WI38 (cell line): Measurements from ENCODE around the gene ZNF311.
A peak's percentile ranks its signal among the peaks of the same experiment; 100 is the strongest.

Experiments used
- H3K4me3 ChIP-seq: 2 replicates; pipeline ENCODE4 v1.5.1; 2011; ENCODE audit warnings: low read depth, mild to moderate bottlenecking, control low read depth, low read length
- TF ChIP-seq, protein P1 (sequence below): IDR thresholded peaks from 2 replicates; pipeline ENCODE4 v1.5.1; 2012; ENCODE audit warnings: low read depth, mild to moderate bottlenecking, control low read depth, low read length

The ZNF311 gene

DNA sequence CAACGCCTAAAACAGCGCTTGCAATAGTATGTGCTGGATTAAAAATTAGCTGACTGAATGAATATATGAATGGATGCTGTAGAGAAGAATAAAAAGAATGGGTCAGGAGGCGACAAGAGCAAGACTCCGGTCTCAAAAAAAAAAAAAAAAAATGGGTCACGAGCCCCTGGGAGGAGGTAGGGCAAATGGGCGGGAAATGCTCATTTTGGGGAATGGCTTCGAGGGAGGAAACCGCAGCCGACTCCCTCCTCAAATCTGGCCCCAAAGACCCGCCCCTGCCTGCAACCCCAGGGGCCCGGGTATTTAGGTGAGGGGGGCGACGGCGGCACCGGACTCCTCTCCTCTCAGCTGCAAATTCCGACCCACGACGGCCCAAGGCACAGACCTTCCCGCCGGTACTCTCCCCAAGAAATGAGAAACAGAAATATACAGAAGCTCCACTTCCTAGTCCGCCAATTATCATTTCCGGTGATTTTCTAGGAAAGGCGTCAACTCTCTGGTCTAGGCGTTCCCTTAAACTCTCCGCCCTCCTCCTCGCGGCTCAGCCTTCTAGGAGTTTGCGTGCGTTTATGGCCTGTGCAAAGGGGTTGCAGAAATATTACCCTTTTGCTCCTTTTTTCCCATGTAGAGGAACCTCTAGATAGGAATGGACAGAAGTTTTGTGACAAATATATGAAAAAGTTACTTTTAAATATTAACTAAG is at the start of gene ZNF311:
ZNF311 (minus strand) TSS at position 133 of the 703 bp plus-strand sequence. CDS start 1,361 bp downstream, outside the sequence.
- TF ChIP-seq, protein P1, sequence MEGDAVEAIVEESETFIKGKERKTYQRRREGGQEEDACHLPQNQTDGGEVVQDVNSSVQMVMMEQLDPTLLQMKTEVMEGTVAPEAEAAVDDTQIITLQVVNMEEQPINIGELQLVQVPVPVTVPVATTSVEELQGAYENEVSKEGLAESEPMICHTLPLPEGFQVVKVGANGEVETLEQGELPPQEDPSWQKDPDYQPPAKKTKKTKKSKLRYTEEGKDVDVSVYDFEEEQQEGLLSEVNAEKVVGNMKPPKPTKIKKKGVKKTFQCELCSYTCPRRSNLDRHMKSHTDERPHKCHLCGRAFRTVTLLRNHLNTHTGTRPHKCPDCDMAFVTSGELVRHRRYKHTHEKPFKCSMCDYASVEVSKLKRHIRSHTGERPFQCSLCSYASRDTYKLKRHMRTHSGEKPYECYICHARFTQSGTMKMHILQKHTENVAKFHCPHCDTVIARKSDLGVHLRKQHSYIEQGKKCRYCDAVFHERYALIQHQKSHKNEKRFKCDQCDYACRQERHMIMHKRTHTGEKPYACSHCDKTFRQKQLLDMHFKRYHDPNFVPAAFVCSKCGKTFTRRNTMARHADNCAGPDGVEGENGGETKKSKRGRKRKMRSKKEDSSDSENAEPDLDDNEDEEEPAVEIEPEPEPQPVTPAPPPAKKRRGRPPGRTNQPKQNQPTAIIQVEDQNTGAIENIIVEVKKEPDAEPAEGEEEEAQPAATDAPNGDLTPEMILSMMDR = no peak
- H3K4me3 ChIP-seq = peak within 1 kb of the TSS; percentile 53

GRCh38 chr6:29051680-29052079 is 46.6 kb upstream of the ZNF311 start:
- H3K4me3 ChIP-seq = no peak overlapping the region
- TF ChIP-seq, protein P1 = no peak

DNA sequence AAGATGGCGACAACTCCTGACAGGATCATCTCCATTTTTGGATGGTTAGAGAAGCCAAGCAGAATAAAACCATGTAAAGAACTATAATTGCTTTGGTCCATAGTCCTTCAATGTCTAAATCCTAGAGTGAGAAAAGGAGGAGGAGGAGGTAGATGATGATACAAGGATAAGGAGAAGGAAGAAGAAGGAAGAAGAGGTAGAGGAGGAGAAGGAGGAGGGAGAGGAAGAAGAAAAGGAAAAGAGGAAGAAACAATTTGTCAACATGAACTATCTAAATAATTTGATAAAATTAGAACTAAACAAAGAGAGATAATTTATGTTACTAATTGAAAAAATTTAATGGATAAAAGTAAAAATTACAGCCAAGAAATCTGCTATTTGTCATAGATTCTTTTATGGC is 40.0 kb upstream of the ZNF311 start, which contains the start of gene OR2W1:
OR2W1 (minus strand) TSS at position 101 of the 400 bp plus-strand sequence; CDS start at position 101, 0 bp downstream.
- TF ChIP-seq, protein P1 = no peak
- no peak within 1 kb of the TSS for H3K4me3 ChIP-seq

- TF ChIP-seq, protein P1 = no peak
- H3K4me3 ChIP-seq = no peak overlapping the region
Observed at GRCh38 chr6:29035951-29036350, 30.8 kb upstream of the ZNF311 start.

GRCh38 chr6:29028821-29029220 is 23.7 kb upstream of the ZNF311 start:
- TF ChIP-seq, protein P1 = no peak
- no peak overlapping the region for H3K4me3 ChIP-seq

DNA sequence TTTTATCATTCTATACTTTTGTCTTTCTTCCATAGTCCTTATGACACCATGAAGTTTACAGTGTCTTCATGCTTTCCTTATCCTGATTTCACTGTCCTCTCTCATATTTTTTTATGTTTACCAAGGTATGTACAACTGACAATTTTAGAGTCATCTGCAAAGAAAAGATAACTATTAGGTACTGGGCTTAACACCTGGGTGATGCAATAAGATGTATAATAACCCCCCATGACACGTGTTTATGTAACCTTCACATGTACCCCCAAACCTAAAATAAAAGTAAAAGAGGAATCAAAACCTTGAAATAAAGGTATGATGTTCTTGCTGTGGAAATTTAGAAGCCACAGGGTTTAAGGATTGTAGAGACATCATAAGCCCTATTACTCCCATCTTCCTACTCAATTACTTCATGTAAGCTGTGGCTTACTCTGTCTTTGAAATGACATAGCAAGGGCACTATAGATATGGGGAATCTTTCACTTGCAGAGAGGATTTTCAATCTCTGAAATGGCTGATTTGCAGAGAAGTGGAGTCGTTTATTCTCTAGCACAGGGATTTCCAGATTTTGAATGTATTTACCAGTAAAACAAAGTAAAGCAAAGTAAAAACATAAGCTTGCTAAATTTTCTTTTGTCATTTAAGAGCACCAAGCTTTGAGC is 20.9 kb upstream of the ZNF311 start:
- TF ChIP-seq, protein P1 = no peak
- no peak overlapping the region for H3K4me3 ChIP-seq

GRCh38 chr6:29021434-29021833 is 16.3 kb upstream of the ZNF311 start:
- no peak overlapping the region for H3K4me3 ChIP-seq
- TF ChIP-seq, protein P1 = no peak
